HL-60 (cell line): ENCODE data around the gene ZFP92.

Source experiments
- DNase-seq, 2 experiments: peaks; one replicate each; pipeline ENCODE4 v3.0.0-alpha.2; 2010 to 2020; ENCODE audit warnings: low read depth in 1 of 2, low spot score in 1 of 2
- H3K27ac ChIP-seq: fragments of 250-450 bp; sonication (Bioruptor Pico); replicated peaks from 2 replicates; pipeline ENCODE4 v1.5.1; 2020; ENCODE audit warnings: mild to moderate bottlenecking, moderate library complexity
- H3K27me3 ChIP-seq: fragments of 250-450 bp; sonication (Bioruptor Pico); 2 replicates; pipeline ENCODE4 v1.5.1; 2021; ENCODE audit warnings: mild to moderate bottlenecking, moderate library complexity; ENCODE audit not compliant: insufficient read depth, poor library complexity, severe bottlenecking
- H3K4me3 ChIP-seq: replicated peaks from 2 replicates; pipeline ENCODE4 v1.5.1; 2011; ENCODE audit warnings: mild to moderate bottlenecking, control low read depth, low read length; ENCODE audit not compliant: insufficient read depth
- GABPA ChIP-seq: IDR thresholded peaks from 2 replicates; pipeline ENCODE4 v1.6.1; 2012; ENCODE audit warnings: low read depth
- POLR2AphosphoS5 ChIP-seq: IDR thresholded peaks from 2 replicates; pipeline ENCODE4 v1.6.1; 2012; ENCODE audit warnings: low read depth
- SPI1 ChIP-seq: IDR thresholded peaks from 2 replicates; pipeline ENCODE4 v1.6.1; 2012; ENCODE audit warnings: low read depth, mild to moderate bottlenecking, borderline replicate concordance
- TF ChIP-seq, protein P1 (sequence below): IDR thresholded peaks from 2 replicates; pipeline ENCODE4 v1.6.1; 2012; ENCODE audit warnings: low read depth; ENCODE audit not compliant: insufficient replicate concordance
- TF ChIP-seq, protein P2 (sequence below): IDR thresholded peaks from one replicate; pipeline ENCODE4 v1.5.1; 2011; ENCODE audit warnings: low read length, control low read depth, inconsistent platforms; ENCODE audit not compliant: insufficient read depth

ZFP92 gene

DNA sequence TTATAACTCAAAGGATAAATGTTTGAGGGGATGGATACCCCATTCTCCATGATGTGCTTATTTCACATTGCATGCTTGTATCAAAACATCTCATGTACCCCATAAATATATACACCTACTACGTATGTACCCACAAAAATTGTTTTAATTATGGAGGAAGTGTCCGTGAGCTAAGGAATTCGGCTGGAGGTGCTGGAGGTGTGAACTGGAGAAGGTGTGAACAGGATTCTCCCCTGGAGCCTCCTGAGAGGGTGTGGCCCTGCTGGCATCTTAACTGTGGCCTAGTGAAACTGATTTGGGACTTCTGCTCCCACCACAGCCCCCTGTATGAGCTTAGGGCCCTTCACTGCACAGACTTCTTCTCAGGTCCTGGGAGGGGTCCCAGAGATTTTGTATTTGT, 33.5 kb upstream of the ZFP92 start:
- TF ChIP-seq SPI1 (no peak), GABPA (no peak), POLR2AphosphoS5 (no peak)
- TF ChIP-seq, protein P1, sequence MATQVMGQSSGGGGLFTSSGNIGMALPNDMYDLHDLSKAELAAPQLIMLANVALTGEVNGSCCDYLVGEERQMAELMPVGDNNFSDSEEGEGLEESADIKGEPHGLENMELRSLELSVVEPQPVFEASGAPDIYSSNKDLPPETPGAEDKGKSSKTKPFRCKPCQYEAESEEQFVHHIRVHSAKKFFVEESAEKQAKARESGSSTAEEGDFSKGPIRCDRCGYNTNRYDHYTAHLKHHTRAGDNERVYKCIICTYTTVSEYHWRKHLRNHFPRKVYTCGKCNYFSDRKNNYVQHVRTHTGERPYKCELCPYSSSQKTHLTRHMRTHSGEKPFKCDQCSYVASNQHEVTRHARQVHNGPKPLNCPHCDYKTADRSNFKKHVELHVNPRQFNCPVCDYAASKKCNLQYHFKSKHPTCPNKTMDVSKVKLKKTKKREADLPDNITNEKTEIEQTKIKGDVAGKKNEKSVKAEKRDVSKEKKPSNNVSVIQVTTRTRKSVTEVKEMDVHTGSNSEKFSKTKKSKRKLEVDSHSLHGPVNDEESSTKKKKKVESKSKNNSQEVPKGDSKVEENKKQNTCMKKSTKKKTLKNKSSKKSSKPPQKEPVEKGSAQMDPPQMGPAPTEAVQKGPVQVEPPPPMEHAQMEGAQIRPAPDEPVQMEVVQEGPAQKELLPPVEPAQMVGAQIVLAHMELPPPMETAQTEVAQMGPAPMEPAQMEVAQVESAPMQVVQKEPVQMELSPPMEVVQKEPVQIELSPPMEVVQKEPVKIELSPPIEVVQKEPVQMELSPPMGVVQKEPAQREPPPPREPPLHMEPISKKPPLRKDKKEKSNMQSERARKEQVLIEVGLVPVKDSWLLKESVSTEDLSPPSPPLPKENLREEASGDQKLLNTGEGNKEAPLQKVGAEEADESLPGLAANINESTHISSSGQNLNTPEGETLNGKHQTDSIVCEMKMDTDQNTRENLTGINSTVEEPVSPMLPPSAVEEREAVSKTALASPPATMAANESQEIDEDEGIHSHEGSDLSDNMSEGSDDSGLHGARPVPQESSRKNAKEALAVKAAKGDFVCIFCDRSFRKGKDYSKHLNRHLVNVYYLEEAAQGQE = no peak
- TF ChIP-seq, protein P2, sequence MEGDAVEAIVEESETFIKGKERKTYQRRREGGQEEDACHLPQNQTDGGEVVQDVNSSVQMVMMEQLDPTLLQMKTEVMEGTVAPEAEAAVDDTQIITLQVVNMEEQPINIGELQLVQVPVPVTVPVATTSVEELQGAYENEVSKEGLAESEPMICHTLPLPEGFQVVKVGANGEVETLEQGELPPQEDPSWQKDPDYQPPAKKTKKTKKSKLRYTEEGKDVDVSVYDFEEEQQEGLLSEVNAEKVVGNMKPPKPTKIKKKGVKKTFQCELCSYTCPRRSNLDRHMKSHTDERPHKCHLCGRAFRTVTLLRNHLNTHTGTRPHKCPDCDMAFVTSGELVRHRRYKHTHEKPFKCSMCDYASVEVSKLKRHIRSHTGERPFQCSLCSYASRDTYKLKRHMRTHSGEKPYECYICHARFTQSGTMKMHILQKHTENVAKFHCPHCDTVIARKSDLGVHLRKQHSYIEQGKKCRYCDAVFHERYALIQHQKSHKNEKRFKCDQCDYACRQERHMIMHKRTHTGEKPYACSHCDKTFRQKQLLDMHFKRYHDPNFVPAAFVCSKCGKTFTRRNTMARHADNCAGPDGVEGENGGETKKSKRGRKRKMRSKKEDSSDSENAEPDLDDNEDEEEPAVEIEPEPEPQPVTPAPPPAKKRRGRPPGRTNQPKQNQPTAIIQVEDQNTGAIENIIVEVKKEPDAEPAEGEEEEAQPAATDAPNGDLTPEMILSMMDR = no peak
- no peak overlapping the region for H3K27ac ChIP-seq
- H3K27me3 ChIP-seq = no peaks in the 10 kb centered on the region
- no peak overlapping the region for H3K4me3 ChIP-seq
- DNase-seq = no peak

DNA sequence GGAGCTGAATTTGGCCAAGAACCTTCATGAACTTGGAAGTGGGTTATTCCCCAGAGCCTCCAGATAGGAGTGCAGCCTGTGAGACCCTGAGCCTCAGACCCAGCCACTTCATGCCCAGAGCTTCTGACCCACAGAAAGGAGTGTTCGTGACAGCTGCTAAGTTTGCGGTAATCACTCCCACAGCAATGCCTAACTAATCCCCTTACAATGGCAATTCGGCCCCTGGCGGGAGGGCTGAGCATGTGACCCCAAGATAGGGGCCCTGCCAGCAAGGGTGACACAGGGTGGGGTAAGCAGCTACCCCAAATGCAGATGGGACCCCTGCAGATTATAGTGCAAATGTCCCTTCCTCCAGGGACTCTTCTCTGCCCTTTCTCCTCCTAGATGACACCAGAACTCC, 32.7 kb upstream of the ZFP92 start:
- Histone ChIP-seq H3K27ac (no peak overlapping the region), H3K27me3 (no peaks in the 10 kb centered on the region), H3K4me3 (no peak overlapping the region)
- DNase-seq = no peak
- TF ChIP-seq SPI1 (no peak), POLR2AphosphoS5 (no peak), GABPA (no peak)
- TF ChIP-seq, protein P1 = no peak
- TF ChIP-seq, protein P2 = no peak

DNA sequence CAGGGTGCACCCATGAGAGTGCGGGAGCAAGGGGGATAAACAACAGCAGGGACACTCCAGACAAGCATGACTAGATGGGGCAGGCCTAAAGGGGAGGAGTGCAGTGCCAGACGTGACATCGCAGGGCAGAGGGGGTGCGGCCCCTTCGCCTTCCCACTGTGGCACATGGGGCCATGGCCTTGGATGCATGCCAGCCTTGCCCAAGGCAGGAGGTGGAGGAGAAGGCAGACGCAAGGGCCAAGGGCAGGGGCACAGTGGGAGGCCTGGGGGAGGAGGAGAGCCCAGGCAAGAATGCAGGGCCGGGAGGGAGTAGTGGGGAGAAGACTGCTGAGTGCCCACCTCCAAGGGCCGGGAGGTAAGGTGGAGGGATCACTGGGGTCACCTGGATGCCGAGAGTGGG, 31.8 kb upstream of the ZFP92 start:
- no peak overlapping the region for H3K4me3 ChIP-seq
- TF ChIP-seq, protein P1 = no peak
- TF ChIP-seq, protein P2 = no peak
- TF ChIP-seq SPI1 (no peak), GABPA (no peak), POLR2AphosphoS5 (no peak)
- no peak for DNase-seq
- H3K27ac ChIP-seq = no peak overlapping the region
- H3K27me3 ChIP-seq = no peaks in the 10 kb centered on the region
